ENCODE results near the gene SUGCT.

The SUGCT gene

DNA sequence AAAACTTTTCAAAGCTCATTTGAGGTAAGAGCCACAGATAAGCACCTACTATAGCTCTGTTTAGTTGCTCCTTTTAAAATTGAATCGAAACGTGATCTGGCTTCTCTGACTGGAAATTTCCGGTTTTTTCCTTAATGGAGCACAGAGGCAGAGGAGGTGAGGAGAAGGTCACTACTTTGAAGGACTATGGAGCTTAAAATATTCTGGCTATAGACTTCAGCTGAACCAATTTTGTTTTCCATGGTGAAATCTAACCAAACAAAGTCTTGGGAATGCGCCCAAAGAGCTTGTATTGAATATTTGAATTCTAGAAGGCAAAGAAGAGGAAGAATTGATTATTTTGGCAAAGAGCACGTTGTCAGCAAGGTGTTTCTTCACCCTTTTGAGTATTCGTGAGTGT lies 711.1 kb downstream of the SUGCT start:
- no peak overlapping the region for H3K4me2 ChIP-seq (ENCODE audit: insufficient read depth, low read length)
- no peaks in the 10 kb centered on the region for H3K9me3 ChIP-seq (ENCODE audit: insufficient read depth, low read length, severe bottlenecking)
- TF ChIP-seq, protein P1, sequence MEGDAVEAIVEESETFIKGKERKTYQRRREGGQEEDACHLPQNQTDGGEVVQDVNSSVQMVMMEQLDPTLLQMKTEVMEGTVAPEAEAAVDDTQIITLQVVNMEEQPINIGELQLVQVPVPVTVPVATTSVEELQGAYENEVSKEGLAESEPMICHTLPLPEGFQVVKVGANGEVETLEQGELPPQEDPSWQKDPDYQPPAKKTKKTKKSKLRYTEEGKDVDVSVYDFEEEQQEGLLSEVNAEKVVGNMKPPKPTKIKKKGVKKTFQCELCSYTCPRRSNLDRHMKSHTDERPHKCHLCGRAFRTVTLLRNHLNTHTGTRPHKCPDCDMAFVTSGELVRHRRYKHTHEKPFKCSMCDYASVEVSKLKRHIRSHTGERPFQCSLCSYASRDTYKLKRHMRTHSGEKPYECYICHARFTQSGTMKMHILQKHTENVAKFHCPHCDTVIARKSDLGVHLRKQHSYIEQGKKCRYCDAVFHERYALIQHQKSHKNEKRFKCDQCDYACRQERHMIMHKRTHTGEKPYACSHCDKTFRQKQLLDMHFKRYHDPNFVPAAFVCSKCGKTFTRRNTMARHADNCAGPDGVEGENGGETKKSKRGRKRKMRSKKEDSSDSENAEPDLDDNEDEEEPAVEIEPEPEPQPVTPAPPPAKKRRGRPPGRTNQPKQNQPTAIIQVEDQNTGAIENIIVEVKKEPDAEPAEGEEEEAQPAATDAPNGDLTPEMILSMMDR (IDR thresholded peaks at IDR 0.05; ENCODE audit: borderline replicate concordance, extremely low read depth, low read length, poor library complexity, severe bottlenecking) = no peak
- TF ChIP-seq EZH2 (IDR thresholded peaks at IDR 0.05; ENCODE audit: borderline replicate concordance, low read depth, low read length, severe bottlenecking) = no peak
- no peak overlapping the region for H3K9ac ChIP-seq (ENCODE audit: low read depth, low read length)
- H3K79me2 ChIP-seq (ENCODE audit: insufficient read depth, low read length) = no peaks in the 10 kb centered on the region
- H3K4me1 ChIP-seq (ENCODE audit: insufficient read depth, low read length) = 0 out of 2 replicates have a peak, but pooled peaks cover 4% of the 10 kb centered on the region
- ATAC-seq (ENCODE audit: insufficient read depth, low read depth) (no peak), DNase-seq (no peak)
- H3K27me3 ChIP-seq (ENCODE audit: insufficient read depth, low read length, poor library complexity) = no peaks in the 10 kb centered on the region
- H2AFZ ChIP-seq (ENCODE audit: low read depth, low read length) = no peak overlapping the region
- no peak overlapping the region for H3K27ac ChIP-seq (ENCODE audit: low read length)
- no peaks in the 10 kb centered on the region for H4K20me1 ChIP-seq (ENCODE audit: insufficient read depth, low read length)
- H3K36me3 ChIP-seq (ENCODE audit: insufficient read depth, low read length) = no peaks in the 10 kb centered on the region
- H3K4me3 ChIP-seq (ENCODE audit: low read depth in 1 of 2, low read length in 2 of 2) = no peak overlapping the region

- no peaks in the 10 kb centered on the region for H3K27me3 ChIP-seq (ENCODE audit: insufficient read depth, low read length, poor library complexity)
- H2AFZ ChIP-seq (ENCODE audit: low read depth, low read length) = no peak overlapping the region
- H3K4me3 ChIP-seq (ENCODE audit: low read depth in 1 of 2, low read length in 2 of 2) = no peak overlapping the region
- TF ChIP-seq EZH2 (IDR thresholded peaks at IDR 0.05; ENCODE audit: borderline replicate concordance, low read depth, low read length, severe bottlenecking) = no peak
- TF ChIP-seq, protein P1 (IDR thresholded peaks at IDR 0.05; ENCODE audit: borderline replicate concordance, extremely low read depth, low read length, poor library complexity, severe bottlenecking) = no peak
- H3K9ac ChIP-seq (ENCODE audit: low read depth, low read length) = no peak overlapping the region
- H3K27ac ChIP-seq (ENCODE audit: low read length) = no peak overlapping the region
- no peaks in the 10 kb centered on the region for H3K79me2 ChIP-seq (ENCODE audit: insufficient read depth, low read length)
- 0 out of 2 replicates have a peak, but pooled peaks cover 1% of the 10 kb centered on the region for H3K4me1 ChIP-seq (ENCODE audit: insufficient read depth, low read length)
- no peaks in the 10 kb centered on the region for H3K36me3 ChIP-seq (ENCODE audit: insufficient read depth, low read length)
- DNase-seq (no peak), ATAC-seq (ENCODE audit: insufficient read depth, low read depth) (no peak)
- no peak overlapping the region for H3K4me2 ChIP-seq (ENCODE audit: insufficient read depth, low read length)
- no peaks in the 10 kb centered on the region for H4K20me1 ChIP-seq (ENCODE audit: insufficient read depth, low read length)
- H3K9me3 ChIP-seq (ENCODE audit: insufficient read depth, low read length, severe bottlenecking) = no peaks in the 10 kb centered on the region
Measured at GRCh38 chr7:40847921-40848320, 713.1 kb downstream of the SUGCT start.

DNA sequence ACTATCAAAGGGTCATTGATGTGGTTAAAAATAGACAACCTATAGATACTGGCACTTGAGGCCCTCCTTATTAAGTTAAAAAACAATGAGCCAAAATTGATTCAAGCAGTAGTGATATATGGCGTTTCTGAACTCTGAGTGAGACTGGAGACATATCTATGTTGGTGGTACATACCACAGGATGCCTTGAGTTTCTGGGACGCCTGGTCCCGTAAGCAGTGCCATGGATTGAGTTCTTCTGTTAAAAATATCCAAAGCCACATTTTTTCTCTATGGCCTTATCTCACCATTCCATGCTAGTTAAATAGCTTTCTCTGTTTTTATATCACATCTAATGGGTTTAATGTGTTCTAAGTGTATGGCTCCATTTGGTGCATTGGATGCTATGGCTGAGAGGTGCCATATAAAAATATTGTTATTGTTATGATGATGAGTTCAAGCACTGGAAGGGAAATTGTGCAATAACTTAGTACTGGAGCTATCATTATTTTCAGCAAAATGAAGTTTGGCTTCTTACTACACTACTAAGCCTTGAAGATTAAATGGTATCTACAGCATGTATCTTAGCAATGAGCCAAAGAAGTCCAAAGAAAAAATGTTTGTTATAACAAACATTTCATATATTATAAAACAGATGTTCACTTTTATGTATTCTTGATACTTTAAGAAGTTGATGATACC lies 713.9 kb downstream of the SUGCT start:
- no peaks in the 10 kb centered on the region for H3K36me3 ChIP-seq (ENCODE audit: insufficient read depth, low read length)
- no peak overlapping the region for H2AFZ ChIP-seq (ENCODE audit: low read depth, low read length)
- ATAC-seq (ENCODE audit: insufficient read depth, low read depth) (no peak), DNase-seq (no peak)
- H3K27me3 ChIP-seq (ENCODE audit: insufficient read depth, low read length, poor library complexity) = no peaks in the 10 kb centered on the region
- no peak overlapping the region for H3K27ac ChIP-seq (ENCODE audit: low read length)
- H3K79me2 ChIP-seq (ENCODE audit: insufficient read depth, low read length) = no peaks in the 10 kb centered on the region
- TF ChIP-seq, protein P1 (IDR thresholded peaks at IDR 0.05; ENCODE audit: borderline replicate concordance, extremely low read depth, low read length, poor library complexity, severe bottlenecking) = no peak
- no peak for TF ChIP-seq EZH2 (IDR thresholded peaks at IDR 0.05; ENCODE audit: borderline replicate concordance, low read depth, low read length, severe bottlenecking)
- no peaks in the 10 kb centered on the region for H3K9me3 ChIP-seq (ENCODE audit: insufficient read depth, low read length, severe bottlenecking)
- H3K9ac ChIP-seq (ENCODE audit: low read depth, low read length) = no peak overlapping the region
- H3K4me3 ChIP-seq (ENCODE audit: low read depth in 1 of 2, low read length in 2 of 2) = no peak overlapping the region
- H3K4me1 ChIP-seq (ENCODE audit: insufficient read depth, low read length) = no peaks in the 10 kb centered on the region
- no peak overlapping the region for H3K4me2 ChIP-seq (ENCODE audit: insufficient read depth, low read length)
- no peaks in the 10 kb centered on the region for H4K20me1 ChIP-seq (ENCODE audit: insufficient read depth, low read length)

Data from DND-41 (cell line).